ENCODE data around the gene PJVK. TPM values are rescaled to one million over a fixed set of nuclear protein-coding genes. Genes with fewer than 3 reads are reported as not detected.

Gene PJVK
- total RNA-seq, 1 experiment from 2014 or later = 7.4 TPM

DNA sequence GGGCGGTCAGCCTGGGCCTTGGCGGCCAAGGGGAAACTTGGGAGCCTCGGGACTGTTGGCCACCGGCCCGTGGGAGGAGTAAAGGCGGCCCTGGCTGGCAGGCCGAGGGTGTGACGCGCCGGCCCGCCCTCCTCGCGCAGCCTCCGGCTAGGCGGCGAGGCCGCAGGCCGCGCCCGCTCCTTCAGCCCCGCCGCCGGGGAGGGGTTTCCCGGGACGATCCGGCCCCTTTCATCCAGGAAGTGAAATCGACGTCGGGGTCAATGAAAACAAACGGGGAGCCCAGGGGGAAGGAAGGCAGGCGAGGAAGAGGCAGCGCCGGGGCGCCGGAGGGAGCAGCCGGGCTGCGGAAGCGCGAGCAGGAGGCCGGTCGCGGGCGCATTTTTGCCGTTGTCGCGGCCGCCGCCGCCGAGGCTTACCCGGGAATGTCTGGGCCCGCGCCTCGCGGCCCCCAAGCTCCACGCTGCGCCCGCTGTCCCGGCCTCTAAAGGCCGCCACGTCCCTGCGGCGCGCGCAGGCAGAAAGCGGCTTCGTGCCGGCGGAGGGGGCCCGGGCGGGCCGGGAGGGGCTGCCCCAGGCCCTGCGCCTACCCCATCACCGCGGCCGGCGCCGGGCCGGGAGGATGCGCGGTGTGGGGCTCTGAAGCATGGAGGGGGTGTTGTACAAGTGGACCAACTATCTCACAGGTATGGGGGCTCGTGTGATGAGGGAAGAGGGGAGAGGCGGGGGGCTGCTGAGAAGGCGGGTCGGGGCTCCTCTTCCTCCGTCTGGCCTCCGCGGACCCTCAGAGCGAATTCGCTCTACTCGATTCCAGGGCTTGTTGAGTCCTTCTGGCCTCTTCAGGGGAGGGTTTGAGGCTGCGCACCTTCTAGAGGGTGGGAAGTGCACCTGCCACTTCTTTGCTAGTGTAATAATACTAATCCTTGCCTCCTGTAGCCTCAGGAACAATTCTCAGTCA is 29.3 kb downstream of the PJVK start, which contains the start of gene PLEKHA3:
TSS of gene PLEKHA3 (plus strand) at position 231 of the 955 bp plus-strand sequence. CDS start at position 644, 413 bp downstream.
- no peaks in the 10 kb centered on the region for H3K9me3 Mint-ChIP-seq (ENCODE audit: unreplicated experiment)
- intact Hi-C loops (cut with micrococcal nuclease) = loop anchor here (1.0 kb wide), 1 partner anchor 43 kb away; no protein-coding TSS in a partner anchor
- H3K4me3 Mint-ChIP-seq (ENCODE audit: unreplicated experiment) = peak within 1 kb of the TSS; percentile 96
- ChIA-PET POLR2A (interaction anchor here (0.6 to 4.6 kb wide), 16 partner anchors 9 to 407 kb away, joined by 3 to 76 read pairs (median 4); partner anchors contain the start of genes PJVK and PRKRA), CTCF (interaction anchor here (0.6 to 1.4 kb wide), 6 partner anchors 13 to 699 kb away, joined by 3 to 6 read pairs (median 4); no protein-coding TSS in a partner anchor)
- TF ChIP-seq, protein P1, sequence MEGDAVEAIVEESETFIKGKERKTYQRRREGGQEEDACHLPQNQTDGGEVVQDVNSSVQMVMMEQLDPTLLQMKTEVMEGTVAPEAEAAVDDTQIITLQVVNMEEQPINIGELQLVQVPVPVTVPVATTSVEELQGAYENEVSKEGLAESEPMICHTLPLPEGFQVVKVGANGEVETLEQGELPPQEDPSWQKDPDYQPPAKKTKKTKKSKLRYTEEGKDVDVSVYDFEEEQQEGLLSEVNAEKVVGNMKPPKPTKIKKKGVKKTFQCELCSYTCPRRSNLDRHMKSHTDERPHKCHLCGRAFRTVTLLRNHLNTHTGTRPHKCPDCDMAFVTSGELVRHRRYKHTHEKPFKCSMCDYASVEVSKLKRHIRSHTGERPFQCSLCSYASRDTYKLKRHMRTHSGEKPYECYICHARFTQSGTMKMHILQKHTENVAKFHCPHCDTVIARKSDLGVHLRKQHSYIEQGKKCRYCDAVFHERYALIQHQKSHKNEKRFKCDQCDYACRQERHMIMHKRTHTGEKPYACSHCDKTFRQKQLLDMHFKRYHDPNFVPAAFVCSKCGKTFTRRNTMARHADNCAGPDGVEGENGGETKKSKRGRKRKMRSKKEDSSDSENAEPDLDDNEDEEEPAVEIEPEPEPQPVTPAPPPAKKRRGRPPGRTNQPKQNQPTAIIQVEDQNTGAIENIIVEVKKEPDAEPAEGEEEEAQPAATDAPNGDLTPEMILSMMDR (IDR thresholded peaks at IDR 0.05; ENCODE audit: unreplicated experiment) = no peak
- H3K27me3 Mint-ChIP-seq (ENCODE audit: insufficient read depth, unreplicated experiment) = no peaks in the 10 kb centered on the region
- peak within 1 kb of the TSS; percentile 99 for H3K27ac Mint-ChIP-seq (ENCODE audit: low read depth, unreplicated experiment)
- DNase-seq (ENCODE audit: unreplicated experiment) = peak; percentile 97
- BruUV-seq (replicated peaks) = no TSS peak
- peaks cover 29% of the 10 kb centered on the region for H3K4me1 Mint-ChIP-seq (ENCODE audit: insufficient read depth, unreplicated experiment)
- H3K36me3 Mint-ChIP-seq (ENCODE audit: insufficient read depth, unreplicated experiment) = peaks cover 13% of the 10 kb centered on the region

DNA sequence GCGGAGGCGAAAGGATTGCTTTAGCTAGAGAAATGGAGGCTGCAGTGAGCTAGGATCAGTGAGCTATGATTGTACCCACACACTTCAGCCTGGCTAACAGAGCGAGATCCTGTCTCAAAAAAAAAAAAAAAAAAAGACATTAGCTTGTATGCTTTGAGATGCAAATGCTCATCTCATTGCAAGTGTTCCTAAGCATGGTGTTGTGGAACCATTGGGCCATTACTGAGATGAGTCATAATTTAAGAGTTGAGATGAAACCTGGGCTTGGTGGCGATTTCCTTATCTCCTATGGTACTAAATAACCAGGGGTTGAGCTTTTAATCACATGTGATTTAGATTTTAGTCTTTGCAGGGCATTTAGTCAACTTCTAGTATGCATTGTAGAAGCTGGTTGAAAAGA is 31.3 kb downstream of the PJVK start:
- no peak for DNase-seq (ENCODE audit: unreplicated experiment)
- BruUV-seq (replicated peaks) = no TSS peak
- Mint-ChIP-seq H3K27me3 (ENCODE audit: insufficient read depth, unreplicated experiment) (no peaks in the 10 kb centered on the region), H3K36me3 (ENCODE audit: insufficient read depth, unreplicated experiment) (peaks cover 24% of the 10 kb centered on the region), H3K9me3 (ENCODE audit: unreplicated experiment) (no peaks in the 10 kb centered on the region), H3K4me1 (ENCODE audit: insufficient read depth, unreplicated experiment) (peaks cover 28% of the 10 kb centered on the region), H3K27ac (ENCODE audit: low read depth, unreplicated experiment) (no peak overlapping the region), H3K4me3 (ENCODE audit: unreplicated experiment) (peak overlapping the region; percentile 96)
- TF ChIP-seq, protein P1 (IDR thresholded peaks at IDR 0.05; ENCODE audit: unreplicated experiment) = no peak
- ChIA-PET CTCF (interaction anchor here (0.6 to 1.8 kb wide), 6 partner anchors 41 to 1521 kb away, joined by 3 to 7 read pairs (median 5); no protein-coding TSS in a partner anchor), POLR2A (interaction anchor here (1.0 to 4.6 kb wide), 4 partner anchors 32 to 369 kb away, joined by 3 to 76 read pairs (median 14); partner anchors contain the start of genes PJVK and PRKRA)
- intact Hi-C loops (cut with micrococcal nuclease) = no loop called here

- Mint-ChIP-seq H3K36me3 (ENCODE audit: insufficient read depth, unreplicated experiment) (peaks cover 26% of the 10 kb centered on the region), H3K4me1 (ENCODE audit: insufficient read depth, unreplicated experiment) (peaks cover 37% of the 10 kb centered on the region), H3K9me3 (ENCODE audit: unreplicated experiment) (no peaks in the 10 kb centered on the region), H3K27me3 (ENCODE audit: insufficient read depth, unreplicated experiment) (no peaks in the 10 kb centered on the region), H3K4me3 (ENCODE audit: unreplicated experiment) (no peak overlapping the region), H3K27ac (ENCODE audit: low read depth, unreplicated experiment) (no peak overlapping the region)
- CTCF ChIA-PET = no interaction called here
- BruUV-seq (replicated peaks) = no TSS peak
- intact Hi-C loops (cut with micrococcal nuclease) = no loop called here
- peak; percentile 51 for DNase-seq (ENCODE audit: unreplicated experiment)
- TF ChIP-seq, protein P1 (IDR thresholded peaks at IDR 0.05; ENCODE audit: unreplicated experiment) = no peak
- POLR2A ChIA-PET = no interaction called here
Observed at GRCh38 chr2:178484245-178485041, 33.3 kb downstream of the PJVK start.

Data from MCF 10A (cell line).